ENCODE data around the gene TREX2. TPM values are rescaled to one million over a fixed set of nuclear protein-coding genes. Genes with fewer than 3 reads are reported as not detected.

Gene TREX2
- total and polyA plus RNA-seq, 2 of the 4 experiments (the other 2 are of a cell fraction), result 0.36 to 0.84 TPM

- no peaks in the 10 kb centered on the region for H3K79me1 ChIP-seq (ENCODE audit: low read depth in 1 of 2, low read length in 2 of 2)
- no peak overlapping the region for H3K56ac ChIP-seq (ENCODE audit: extremely low read depth, insufficient read depth, low read length)
- no peak overlapping the region for H4K91ac ChIP-seq (ENCODE audit: insufficient read depth, low read depth, low read length)
- dilution Hi-C loops (cut with HindIII; ENCODE audit: low sequenced_read_pairs, unreplicated experiment) (no loop called here), in situ Hi-C loops (cut with MboI; ENCODE audit: low sequenced_read_pairs) (loop anchor here (25.0 kb wide), 1 partner anchor 235 kb away; the partner anchor contains the start of gene MAGEA1), intact Hi-C loops (cut with micrococcal nuclease) (no loop called here)
- TF ChIP-seq MAFK (IDR thresholded peaks at IDR 0.05; ENCODE audit: low read depth, low read length) (no peak), USF2 (IDR thresholded peaks at IDR 0.05; ENCODE audit: low read depth, low read length) (no peak), CHD1 (IDR thresholded peaks at IDR 0.05; ENCODE audit: low read depth, low read length) (no peak), RAD21 (IDR thresholded peaks at IDR 0.05; ENCODE audit: low read length) (no peak), FOS (IDR thresholded peaks at IDR 0.05; ENCODE audit: low read depth, low read length) (no peak), SMC3 (IDR thresholded peaks at IDR 0.05; ENCODE audit: low read depth, low read length) (no peak), RFX5 (IDR thresholded peaks at IDR 0.05; ENCODE audit: low read depth, low read length) (no peak), POLR2A (IDR thresholded peaks at IDR 0.05; ENCODE audit: low read depth, low read length) (no peak), MAZ (IDR thresholded peaks at IDR 0.05; ENCODE audit: borderline replicate concordance, low read depth, low read length) (no peak), ELK1 (IDR thresholded peaks at IDR 0.05; ENCODE audit: borderline replicate concordance, low read depth, low read length) (no peak), CTCF (conservative IDR thresholded peaks at IDR 0.05; ENCODE audit: low read depth, low read length) (no peak), MXI1 (IDR thresholded peaks at IDR 0.05; ENCODE audit: borderline replicate concordance, low read depth, low read length) (no peak), CEBPB (IDR thresholded peaks at IDR 0.05; ENCODE audit: low read depth, low read length) (no peak), BHLHE40 (IDR thresholded peaks at IDR 0.05; ENCODE audit: low read depth, low read length) (no peak), NFE2L2 (IDR thresholded peaks at IDR 0.05; ENCODE audit: low read depth, low read length) (no peak), RCOR1 (IDR thresholded peaks at IDR 0.05; ENCODE audit: insufficient replicate concordance, low read length) (no peak)
- no peak overlapping the region for H2AK5ac ChIP-seq (ENCODE audit: low read depth, low read length)
- H4K8ac ChIP-seq (ENCODE audit: low read depth in 2 of 2, low read length in 2 of 2), result no peak overlapping the region
- H3K9me3 ChIP-seq (ENCODE audit: control insufficient read depth, insufficient read depth, low read length), result peaks cover 6% of the 10 kb centered on the region; the same call in 1 of the 2 replicates
- H3K27ac ChIP-seq (ENCODE audit: insufficient read depth, low read length), result no peak overlapping the region
- no peaks in the 10 kb centered on the region for H4K20me1 ChIP-seq (ENCODE audit: insufficient read depth, low read length)
- no peak overlapping the region for H3K23ac ChIP-seq (ENCODE audit: low read depth, low read length)
- ChIA-PET CTCF (no interaction called here), POLR2A (ENCODE audit: unreplicated experiment) (no interaction called here)
- no peaks in the 10 kb centered on the region for H3K4me1 ChIP-seq (ENCODE audit: control insufficient read depth, insufficient read depth, low read length)
- WGBS, 2 experiments (ENCODE audit: extremely low coverage in 2 of 2, insufficient read length in 1 of 2), result 75% methylated on average over 12 of the region's 18 CpGs; no CpG with 5 or more reads in 1 of the 2 experiments
- ATAC-seq (ENCODE audit: low read depth) (no peak), DNase-seq (no peak)
- no peak overlapping the region for H2AK9ac ChIP-seq (replicated peaks; ENCODE audit: low read depth, low read length, poor library complexity)
- H2AFZ ChIP-seq (replicated peaks; ENCODE audit: low read length, poor library complexity), result no peak overlapping the region
- no peak overlapping the region for H2BK15ac ChIP-seq (ENCODE audit: low read depth, low read length)
- no peaks in the 10 kb centered on the region for H3K36me3 ChIP-seq (ENCODE audit: control insufficient read depth, insufficient read depth, low read length)
- H3K9me1 ChIP-seq (ENCODE audit: insufficient read depth, low read length), result no peaks in the 10 kb centered on the region
- H3K14ac ChIP-seq (replicated peaks; ENCODE audit: low read depth, low read length), result no peak overlapping the region
- no peak overlapping the region for H3K4ac ChIP-seq (ENCODE audit: low read depth, low read length)
- no peak overlapping the region for H2BK5ac ChIP-seq (ENCODE audit: low read depth, low read length, poor library complexity, severe bottlenecking)
- H3K9ac ChIP-seq (ENCODE audit: low read depth, low read length), result no peak overlapping the region
- H3K4me3 ChIP-seq (ENCODE audit: insufficient read depth, low read depth, low read length), result no peak overlapping the region
- no TSS peak for BruUV-seq (replicated peaks)
- H2BK120ac ChIP-seq (ENCODE audit: low read depth, low read length), result no peak overlapping the region
- H2BK20ac ChIP-seq (ENCODE audit: low read depth, low read length), result no peak overlapping the region
- H3K4me2 ChIP-seq (ENCODE audit: low read depth, low read length), result no peak overlapping the region
- H3K18ac ChIP-seq (ENCODE audit: low read depth, low read length), result no peak overlapping the region
- H4K5ac ChIP-seq (ENCODE audit: low read depth, low read length), result no peak overlapping the region
- peaks cover 6% of the 10 kb centered on the region; the same call in 1 of the 2 replicates for H3K27me3 ChIP-seq (ENCODE audit: control insufficient read depth, insufficient read depth, low read length)
These were observed 24.0 kb downstream of the TREX2 start for GRCh38 chrX:153421856-153422255.

All from IMR-90 (cell line).